Glomerular visceral epithelial cell (primary cell): ENCODE results near the gene SMC4.
"Not testable (repeated sequence)": the region's sequence is repeated elsewhere in the genome, so short reads cannot be mapped to it uniquely, and the experiment has no call there.

ENCODE experiments used
- DNase-seq: peaks from one replicate; pipeline ENCODE4 v3.0.0-alpha.2; 2016; ENCODE audit errors: extremely low spot score

SMC4 gene

GRCh38 chr3:160445854-160446253 is 46.4 kb downstream of the SMC4 start:
- no peak for DNase-seq

GRCh38 chr3:160446522-160447056 is 47.1 kb downstream of the SMC4 start:
- no peak for DNase-seq

DNA sequence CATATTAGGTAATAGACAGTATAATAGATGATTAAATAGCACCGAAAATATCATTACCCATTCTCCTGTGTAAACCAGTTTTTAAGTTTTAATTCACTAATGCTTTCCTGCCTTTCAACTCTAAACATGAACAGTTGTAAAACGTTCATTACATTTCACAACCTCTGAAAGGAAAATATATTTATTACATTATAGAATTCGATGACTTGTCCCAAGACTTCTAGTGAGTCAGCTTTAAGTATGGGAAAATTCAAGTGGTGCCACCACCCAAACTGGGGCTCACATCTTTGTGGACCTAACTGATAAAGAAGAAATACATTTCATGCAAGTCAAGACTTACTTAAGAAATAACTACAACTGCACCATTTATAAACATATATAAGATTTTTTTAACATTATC is 48.1 kb downstream of the SMC4 start:
- no peak for DNase-seq

- DNase-seq, result peak; percentile 32
Observed at GRCh38 chr3:160448845-160449635, 49.6 kb downstream of the SMC4 start.

- peak; percentile 99 for DNase-seq
Observed at GRCh38 chr3:160449636-160450598, 50.5 kb downstream of the SMC4 start, which contains the start of gene TRIM59. Gene TRIM59, minus strand, starts transcription at chr3:160449786. Its CDS starts 10,603 bp downstream, at chr3:160439183.

GRCh38 chr3:160450846-160451245 is 51.4 kb downstream of the SMC4 start:
- DNase-seq, result peak; percentile 86

DNA sequence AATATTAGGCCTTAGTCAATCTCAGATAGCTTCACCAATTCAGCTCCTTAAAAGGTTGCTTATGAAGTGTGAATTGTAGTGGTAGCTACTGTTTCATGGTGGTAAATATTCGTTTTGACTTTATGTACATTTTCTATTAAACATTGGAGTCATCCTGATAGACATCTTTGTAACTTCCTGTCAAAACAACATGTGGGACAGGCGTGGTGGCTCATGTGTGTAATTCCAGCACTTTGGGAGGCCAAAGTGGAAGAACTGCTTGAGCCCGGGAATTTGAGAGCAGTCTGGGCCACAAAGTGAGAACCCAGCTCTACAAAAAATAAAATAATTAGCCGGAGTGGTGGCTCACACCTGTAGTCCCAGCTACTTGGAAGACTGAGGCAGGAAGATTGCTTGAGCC is 52.2 kb downstream of the SMC4 start:
- DNase-seq, result no peak

- DNase-seq, result not testable (repeated sequence)
Observed at GRCh38 chr3:160452251-160452650, 52.8 kb downstream of the SMC4 start.

DNA sequence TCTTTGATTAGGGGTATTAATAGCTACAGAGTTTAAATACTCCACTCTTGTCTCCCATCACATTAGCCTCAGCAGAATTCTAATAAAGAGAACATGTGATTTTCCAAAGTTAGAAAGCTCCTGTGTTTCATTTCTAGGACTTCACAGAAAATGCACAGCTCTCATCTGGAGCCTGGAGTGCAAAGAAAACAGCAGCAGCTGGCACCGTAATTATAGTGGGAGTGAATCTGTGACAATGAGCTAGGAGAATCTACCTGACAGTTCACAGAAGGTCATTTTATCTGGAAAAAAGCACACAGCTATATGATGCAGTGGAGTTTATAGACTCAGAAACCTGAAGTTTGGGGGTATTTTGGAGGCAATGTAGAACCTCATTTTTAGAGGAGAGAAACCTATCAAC is 55.5 kb downstream of the SMC4 start:
- DNase-seq, result no peak

GRCh38 chr3:160455846-160456245 is 56.4 kb downstream of the SMC4 start:
- DNase-seq, result no peak

DNA sequence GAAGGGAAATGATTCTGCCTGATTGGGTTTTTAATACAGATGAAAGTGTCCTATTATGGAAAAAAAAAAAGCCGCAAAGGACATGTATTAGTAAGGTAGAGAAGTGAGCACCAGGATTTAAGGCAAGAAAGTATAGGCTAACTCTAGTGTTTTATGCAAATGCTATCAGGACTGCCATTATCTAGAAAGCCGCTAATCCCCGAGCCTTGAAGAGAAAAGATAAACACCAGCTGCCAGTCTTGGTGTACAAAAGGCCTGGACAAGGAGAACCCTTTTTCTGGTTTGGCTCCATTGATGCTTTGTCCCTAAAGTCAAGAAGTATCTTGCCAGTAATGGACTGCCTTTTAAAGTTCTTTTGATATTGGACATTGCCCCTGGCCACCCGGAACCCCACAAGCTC is 58.7 kb downstream of the SMC4 start:
- no peak for DNase-seq

- no peak for DNase-seq
Observed at GRCh38 chr3:160459450-160459970, 60.1 kb downstream of the SMC4 start.

DNA sequence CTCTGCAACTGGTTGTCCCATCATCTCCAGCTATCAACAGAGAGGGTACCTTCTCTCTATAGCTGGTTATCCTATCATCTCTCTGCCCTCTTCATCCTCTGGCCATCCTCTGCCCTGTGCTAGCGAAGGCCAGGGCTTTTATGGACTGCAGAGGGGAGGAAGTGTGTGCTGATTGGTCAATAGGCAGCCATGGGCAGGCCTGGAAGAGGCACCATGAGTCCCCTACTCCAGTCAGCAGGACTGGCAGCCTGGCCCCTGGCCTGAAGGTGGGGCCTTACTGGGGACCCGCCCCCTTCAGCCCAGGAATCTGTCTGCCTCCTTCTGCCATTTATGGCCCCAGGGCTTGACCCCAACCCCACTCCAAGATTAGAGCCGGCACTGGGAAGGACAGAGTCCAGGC is 60.6 kb downstream of the SMC4 start:
- no peak for DNase-seq

GRCh38 chr3:160464321-160464720 is 64.9 kb downstream of the SMC4 start:
- no peak for DNase-seq

GRCh38 chr3:160464971-160465370 is 65.5 kb downstream of the SMC4 start:
- no peak for DNase-seq

DNA sequence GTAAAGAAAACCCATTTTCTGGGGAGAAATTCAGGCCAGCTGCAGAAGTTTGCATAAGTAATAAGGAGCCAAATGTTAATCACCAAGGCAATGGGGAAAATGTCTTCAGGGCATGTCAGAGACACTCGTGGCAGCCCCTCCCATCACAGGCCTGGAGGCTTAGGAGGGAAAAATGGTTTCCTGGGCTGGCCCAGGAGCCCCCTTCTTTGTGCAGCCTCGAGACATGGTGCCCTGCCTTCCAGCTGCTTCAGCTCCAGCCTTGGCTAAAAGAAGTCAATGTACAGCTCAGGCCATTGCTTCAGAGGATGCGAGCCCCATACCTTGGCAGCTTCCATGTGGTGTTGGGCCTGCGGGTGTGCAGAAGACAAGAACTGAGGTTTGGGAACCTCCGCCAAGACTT is 70.7 kb downstream of the SMC4 start:
- DNase-seq, result no peak

- no peak for DNase-seq
Observed at GRCh38 chr3:160471892-160472291, 72.4 kb downstream of the SMC4 start.

DNA sequence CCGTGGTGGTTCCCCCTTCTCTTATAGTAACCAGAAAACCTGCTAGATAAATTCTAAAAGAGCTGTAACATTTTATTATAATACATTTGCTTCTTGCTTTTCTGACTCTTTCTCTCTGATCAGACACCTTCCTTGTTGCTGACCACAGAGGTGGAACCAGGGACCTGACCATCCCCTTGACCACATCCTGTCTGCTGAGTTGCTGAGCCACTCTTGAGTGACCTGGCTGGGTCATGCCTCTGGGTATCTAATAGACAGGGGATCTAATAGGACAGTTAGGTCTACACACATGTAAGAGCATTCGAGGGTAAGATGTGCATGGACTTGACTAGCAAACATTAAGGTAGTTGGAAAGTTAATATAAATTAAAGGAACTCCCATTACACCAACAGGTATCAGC is 72.9 kb downstream of the SMC4 start:
- peak; percentile 63 for DNase-seq

DNA sequence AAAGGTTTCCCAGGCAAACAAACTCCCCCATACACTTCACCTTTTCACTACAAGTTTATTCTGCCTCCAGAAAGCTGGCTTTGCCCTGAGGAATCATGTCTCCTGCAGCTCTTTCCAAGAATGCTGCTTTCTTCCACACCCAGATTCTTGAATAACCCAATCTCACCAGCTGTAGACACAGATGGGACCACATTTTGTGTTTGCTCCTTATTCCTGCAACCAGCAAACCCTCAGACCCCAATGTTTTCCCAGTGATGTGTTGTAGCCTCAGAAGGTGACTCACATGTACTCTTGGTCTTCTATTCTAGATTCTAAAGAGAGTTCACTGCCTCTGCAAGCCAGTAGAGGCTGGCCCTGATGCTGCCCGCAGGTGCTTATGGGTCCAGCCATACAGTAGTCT is 73.8 kb downstream of the SMC4 start:
- peak; percentile 71 for DNase-seq

- peak; percentile 70 for DNase-seq
Observed at GRCh38 chr3:160473978-160474377, 74.5 kb downstream of the SMC4 start.

DNA sequence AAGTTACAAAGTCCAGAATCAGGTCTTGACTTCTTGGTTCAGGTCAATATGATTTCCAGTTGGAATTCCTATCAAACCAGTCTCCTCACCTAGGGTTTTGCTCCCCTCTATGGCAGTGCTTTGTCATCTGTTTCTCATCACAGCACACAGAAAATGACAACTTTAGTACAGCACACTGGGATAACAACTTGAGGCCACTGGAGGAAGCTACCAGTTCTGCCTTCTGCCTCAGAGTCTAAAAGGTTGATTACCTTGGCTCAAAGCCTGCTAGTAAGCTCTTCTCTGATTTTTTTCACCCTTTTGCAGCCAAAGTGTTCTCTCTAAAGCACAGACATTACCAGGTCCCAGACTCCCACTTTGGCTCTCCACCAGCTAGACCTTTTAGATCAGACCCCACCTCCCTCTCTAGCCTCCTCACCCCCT is 75.0 kb downstream of the SMC4 start:
- peak; percentile 17 for DNase-seq

DNA sequence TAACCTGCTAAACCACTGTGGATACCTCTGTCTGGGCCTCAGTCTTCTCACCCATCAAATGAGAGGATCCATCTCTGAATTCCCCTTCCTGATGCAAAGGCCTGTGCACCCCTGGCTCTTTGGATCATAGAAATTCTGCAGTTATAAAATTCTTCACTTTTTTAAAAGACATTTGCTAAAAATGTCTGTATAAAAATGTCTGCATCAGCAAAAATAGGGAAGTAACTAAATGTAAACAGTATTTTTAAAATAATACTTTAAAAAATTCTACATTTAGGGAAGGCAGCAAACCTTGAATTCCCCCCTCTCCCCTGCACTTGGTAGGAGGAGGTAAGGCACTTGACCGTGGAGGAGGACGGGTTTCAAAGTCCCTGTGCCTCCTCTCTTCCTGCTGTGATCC is 75.7 kb downstream of the SMC4 start:
- no peak for DNase-seq
